Mucosa of descending colon (tissue), 3 donors: ENCODE data around the gene SEC11A. TPM values are rescaled to one million over a fixed set of nuclear protein-coding genes. Genes with fewer than 3 reads are reported as not detected.
"Not testable (repeated sequence)": the region's sequence is repeated elsewhere in the genome, so short reads cannot be mapped to it uniquely, and the experiment has no call there.

Experiments used
- ATAC-seq: fragments of 200-7000 bp; cut with Tn5 transposase; one replicate; pipeline ENCODE4 v1.9.1; 2020; ENCODE audit warnings: mild to moderate bottlenecking, moderate library complexity
- DNase-seq, 3 donors: peaks; one replicate each; pipeline ENCODE4 v3.0.0-alpha.2; 2020
- H3K36me3 ChIP-seq: fragments of 200-600 bp; one replicate; pipeline ENCODE4 v1.8.0; 2021; ENCODE audit warnings: low read depth, mild to moderate bottlenecking
- H3K4me1 ChIP-seq: fragments of 200-600 bp; one replicate; pipeline ENCODE4 v1.8.0; 2021; ENCODE audit warnings: low read depth, mild to moderate bottlenecking
- H3K4me3 ChIP-seq: fragments of 200-600 bp; one replicate; pipeline ENCODE4 v1.8.0; 2021; ENCODE audit warnings: mild to moderate bottlenecking
- H3K9me3 ChIP-seq: fragments of 200-600 bp; one replicate; pipeline ENCODE4 v1.8.0; 2021; ENCODE audit warnings: mild to moderate bottlenecking
- intact Hi-C, 2 donors: fragments of 100-400 bp; cut with DNase I in 1 of 2; cut with micrococcal nuclease in 1 of 2; formaldehyde crosslinking; loops; one replicate each; pipeline versions ENCODE4 v1.11.0 to v1.11.1; 2022; cut with DNase I, micrococcal nuclease
- total RNA-seq, 3 donors: library from RNA; stranded (reverse); fragmentation: NEBNext Ultra II Directional in 2 of 3; extraction: Animal tissue kit (Norgen Biotek cat#: 25700) in 2 of 3; gene quantifications; one replicate each; pipeline versions ENCODE4 v1.2.1 to v1.2.4, GENCODE V29; 2021 to 2023
- TF ChIP-seq, protein P1 (sequence below): fragments of 200-600 bp; IDR thresholded peaks from one replicate; pipeline ENCODE4 v1.8.0; 2022; ENCODE audit warnings: antibody characterized with exemption, mild to moderate bottlenecking
- donor health status: DM: no; HTN: no; CAD: no; lungs with moderate emphysema.
- donor health status: DM: no; HTN: no; CAD: no.
- donor health status: DM: no; HTN: yes; CAD: no.

Gene SEC11A
- total RNA-seq, 3 donors from 2014 or later: 112 to 143 (median 119) TPM

DNA sequence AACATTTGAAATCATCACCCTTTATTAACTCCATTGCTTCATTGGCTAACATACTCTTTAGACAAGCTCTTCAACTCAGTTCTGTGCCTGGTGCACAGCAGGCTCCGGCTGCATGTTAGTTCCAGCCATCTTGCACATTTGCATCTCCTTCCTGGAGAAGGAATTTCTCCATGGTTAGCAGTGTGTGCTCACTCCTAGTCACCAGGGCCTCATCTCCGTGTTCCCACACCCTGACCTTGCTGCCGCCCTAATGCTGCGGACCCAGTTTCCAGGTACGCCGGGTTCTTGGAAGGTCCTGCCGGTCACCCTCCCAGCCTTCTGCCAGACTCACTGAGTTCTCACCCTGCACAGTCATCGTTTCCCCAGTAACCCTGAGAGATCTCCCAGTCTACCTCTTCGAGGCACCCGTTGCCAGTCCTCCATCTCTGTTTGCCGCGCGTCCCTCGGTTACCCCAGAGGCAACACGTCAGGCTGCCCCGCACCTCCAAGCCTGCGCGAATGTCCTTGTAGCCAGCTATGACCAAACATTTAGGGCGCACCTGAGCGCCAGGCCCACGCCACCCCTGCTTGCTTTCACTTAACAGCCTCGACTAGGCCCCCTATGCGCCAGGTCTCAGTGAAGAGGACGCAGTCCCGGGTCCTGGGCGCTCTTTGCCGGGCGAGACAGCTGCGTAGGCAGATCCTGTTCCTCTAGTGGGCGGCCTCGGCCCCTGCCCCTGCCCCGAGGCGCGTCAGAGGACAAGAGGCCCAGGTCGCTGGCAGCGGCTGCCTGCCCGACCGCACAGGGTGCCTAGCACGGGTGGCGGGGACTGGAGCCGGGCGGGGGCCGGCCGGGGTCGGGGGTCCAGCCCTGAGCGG lies 31.7 kb upstream of the SEC11A start:
- ATAC-seq (peak; percentile 75), DNase-seq (peak; percentile 78 to 90 (median 89))
- intact Hi-C loops: no loop called here
- H3K36me3 ChIP-seq: no peaks in the 10 kb centered on the region
- TF ChIP-seq, protein P1, sequence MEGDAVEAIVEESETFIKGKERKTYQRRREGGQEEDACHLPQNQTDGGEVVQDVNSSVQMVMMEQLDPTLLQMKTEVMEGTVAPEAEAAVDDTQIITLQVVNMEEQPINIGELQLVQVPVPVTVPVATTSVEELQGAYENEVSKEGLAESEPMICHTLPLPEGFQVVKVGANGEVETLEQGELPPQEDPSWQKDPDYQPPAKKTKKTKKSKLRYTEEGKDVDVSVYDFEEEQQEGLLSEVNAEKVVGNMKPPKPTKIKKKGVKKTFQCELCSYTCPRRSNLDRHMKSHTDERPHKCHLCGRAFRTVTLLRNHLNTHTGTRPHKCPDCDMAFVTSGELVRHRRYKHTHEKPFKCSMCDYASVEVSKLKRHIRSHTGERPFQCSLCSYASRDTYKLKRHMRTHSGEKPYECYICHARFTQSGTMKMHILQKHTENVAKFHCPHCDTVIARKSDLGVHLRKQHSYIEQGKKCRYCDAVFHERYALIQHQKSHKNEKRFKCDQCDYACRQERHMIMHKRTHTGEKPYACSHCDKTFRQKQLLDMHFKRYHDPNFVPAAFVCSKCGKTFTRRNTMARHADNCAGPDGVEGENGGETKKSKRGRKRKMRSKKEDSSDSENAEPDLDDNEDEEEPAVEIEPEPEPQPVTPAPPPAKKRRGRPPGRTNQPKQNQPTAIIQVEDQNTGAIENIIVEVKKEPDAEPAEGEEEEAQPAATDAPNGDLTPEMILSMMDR: peak; percentile 11
- H3K4me1 ChIP-seq: peaks cover 37% of the 10 kb centered on the region
- H3K4me3 ChIP-seq: peak overlapping the region; percentile 59
- no peaks in the 10 kb centered on the region for H3K9me3 ChIP-seq

DNA sequence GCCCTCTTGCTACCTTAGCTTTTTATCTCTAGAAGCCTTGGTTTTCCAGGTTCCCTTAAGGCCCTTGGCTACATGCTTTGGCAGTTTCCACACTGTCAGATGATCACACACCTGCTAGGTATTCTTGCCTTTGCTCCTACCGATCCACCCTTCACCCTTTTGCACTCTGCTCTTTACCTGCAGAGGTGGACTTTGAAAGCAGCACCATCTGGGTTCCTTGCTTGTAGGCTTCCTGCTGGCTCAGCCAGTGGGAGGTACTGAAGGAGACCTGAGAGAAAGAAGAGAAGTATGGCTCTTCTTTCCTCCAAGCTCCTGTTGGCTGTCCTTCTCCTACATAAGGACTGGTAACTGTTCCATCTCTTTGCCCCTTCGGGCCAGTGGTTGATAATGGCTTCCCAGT lies 25.2 kb upstream of the SEC11A start:
- intact Hi-C loops: no loop called here
- peak; percentile 99 for ATAC-seq
- no peaks in the 10 kb centered on the region for H3K9me3 ChIP-seq
- TF ChIP-seq, protein P1: no peak
- peak in 2 of 3 donors; percentile 54 to 73 for DNase-seq
- no peaks in the 10 kb centered on the region for H3K36me3 ChIP-seq
- peaks cover 7% of the 10 kb centered on the region for H3K4me1 ChIP-seq
- no peak overlapping the region for H3K4me3 ChIP-seq

DNA sequence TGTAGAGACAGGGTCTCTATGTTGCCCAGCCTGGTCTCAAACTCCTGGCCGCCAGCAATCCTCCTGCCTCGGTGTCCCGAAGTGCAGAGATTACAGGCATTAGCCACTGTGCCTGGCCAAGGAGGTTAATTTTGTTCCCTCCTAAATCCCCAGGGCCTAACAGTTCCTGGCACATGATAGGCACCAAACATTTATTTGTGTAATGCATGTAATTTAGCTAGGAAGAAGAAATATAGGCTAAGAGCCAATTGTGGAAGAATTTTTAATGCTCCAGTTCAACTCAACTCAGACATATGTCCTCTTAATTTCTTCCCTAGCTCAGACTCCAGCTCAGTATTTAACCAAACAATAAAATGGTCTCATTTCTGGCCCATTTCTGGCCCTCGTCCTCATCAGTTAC lies 24.8 kb upstream of the SEC11A start:
- intact Hi-C loops: no loop called here
- Histone ChIP-seq H3K4me3 (no peak overlapping the region), H3K9me3 (no peaks in the 10 kb centered on the region), H3K4me1 (peaks cover 9% of the 10 kb centered on the region), H3K36me3 (no peaks in the 10 kb centered on the region)
- no peak for DNase-seq
- TF ChIP-seq, protein P1: no peak
- ATAC-seq: no peak

DNA sequence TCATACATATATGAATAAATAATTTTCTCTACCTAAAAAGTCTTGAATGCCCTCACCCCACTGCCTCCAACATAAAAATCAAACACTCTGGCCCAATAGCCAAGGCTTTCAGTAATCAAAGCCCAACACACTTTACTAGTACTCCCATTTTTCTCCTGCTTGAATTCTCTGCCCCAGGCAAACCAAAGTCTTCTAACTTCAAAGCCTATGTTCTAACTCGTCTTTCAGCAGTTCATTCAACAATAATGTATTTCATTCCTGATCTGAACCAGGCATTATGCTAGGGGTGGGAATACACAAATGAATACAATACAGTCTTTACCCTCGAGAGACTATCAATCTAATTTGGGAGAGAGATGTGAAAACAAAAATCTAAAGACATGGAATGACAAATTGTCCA lies 21.1 kb upstream of the SEC11A start:
- H3K36me3 ChIP-seq: no peaks in the 10 kb centered on the region
- intact Hi-C loops: no loop called here
- TF ChIP-seq, protein P1: no peak
- ATAC-seq: no peak
- peaks cover 26% of the 10 kb centered on the region for H3K4me1 ChIP-seq
- DNase-seq: no peak
- H3K4me3 ChIP-seq: no peak overlapping the region
- no peaks in the 10 kb centered on the region for H3K9me3 ChIP-seq

DNA sequence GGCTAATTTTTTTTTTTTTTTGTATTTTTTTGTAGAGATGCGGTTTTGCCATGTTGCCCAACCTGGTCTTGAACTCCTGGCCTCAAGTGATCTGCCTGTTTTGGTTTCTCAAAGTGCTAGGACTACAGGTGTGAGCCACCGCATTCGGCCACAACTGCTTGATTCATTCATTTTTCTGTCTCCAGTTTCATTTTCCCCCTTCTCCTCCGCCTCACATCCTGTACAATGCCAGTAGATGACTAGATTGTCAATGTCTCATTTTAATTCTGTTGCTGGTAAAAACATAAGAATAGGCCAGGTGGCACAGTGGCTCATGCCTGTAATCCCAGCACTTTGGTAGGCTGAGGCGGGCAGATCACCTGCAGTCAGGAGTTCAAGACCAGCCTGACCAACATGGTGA lies 20.4 kb upstream of the SEC11A start:
- Histone ChIP-seq H3K4me3 (no peak overlapping the region), H3K4me1 (peaks cover 26% of the 10 kb centered on the region), H3K9me3 (no peaks in the 10 kb centered on the region), H3K36me3 (no peaks in the 10 kb centered on the region)
- intact Hi-C loops: no loop called here
- DNase-seq (peak in 1 of 3 donors; percentile 36), ATAC-seq (peak; percentile 11)
- TF ChIP-seq, protein P1: no peak

- H3K9me3 ChIP-seq, H3K4me3 ChIP-seq, intact Hi-C loops, H3K36me3 ChIP-seq: not testable (repeated sequence)
- H3K4me1 ChIP-seq: peaks cover 22% of the 10 kb centered on the region
- DNase-seq (peak in 1 of 3 donors; percentile 52), ATAC-seq (peak; percentile 47)
Observed at GRCh38 chr15:84735480-84736061, 19.6 kb upstream of the SEC11A start.
